NCI-H345 treated with DMSO at 0.1 percent for 48 hours (cell line): ENCODE measurements around the gene EVA1A.
"Not testable (repeated sequence)": the region's sequence is repeated elsewhere in the genome, so short reads cannot be mapped to it uniquely, and the experiment has no call there.

Experiments
- DNase-seq: peaks from one replicate; lab custom pipeline; 2025; ENCODE audit not compliant: unreplicated experiment; lab: John Stamatoyannopoulos, UW

The EVA1A gene

DNA sequence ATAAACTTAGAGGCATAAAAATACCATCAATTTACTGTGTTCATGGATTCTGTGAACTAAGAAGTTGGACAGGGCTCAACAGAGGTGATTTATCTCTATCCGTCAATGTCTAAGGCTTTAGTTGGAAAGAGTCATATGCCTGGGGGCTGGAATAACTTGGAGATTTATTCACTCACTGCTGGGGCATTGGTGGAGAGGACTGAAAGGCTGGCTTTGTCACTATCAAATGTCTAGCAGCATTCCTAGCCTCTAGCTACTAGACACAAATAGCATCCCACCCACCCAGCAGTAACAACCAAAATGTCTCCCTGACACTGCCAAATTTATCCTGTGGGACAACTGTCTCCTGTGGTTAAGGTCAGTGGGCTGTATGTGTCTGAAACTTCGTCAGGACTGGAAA is 71.0 kb downstream of the EVA1A start:
- DNase-seq, result no peak

- DNase-seq, result no peak
These were observed 72.6 kb downstream of the EVA1A start for GRCh38 chr2:75488157-75488556.

DNA sequence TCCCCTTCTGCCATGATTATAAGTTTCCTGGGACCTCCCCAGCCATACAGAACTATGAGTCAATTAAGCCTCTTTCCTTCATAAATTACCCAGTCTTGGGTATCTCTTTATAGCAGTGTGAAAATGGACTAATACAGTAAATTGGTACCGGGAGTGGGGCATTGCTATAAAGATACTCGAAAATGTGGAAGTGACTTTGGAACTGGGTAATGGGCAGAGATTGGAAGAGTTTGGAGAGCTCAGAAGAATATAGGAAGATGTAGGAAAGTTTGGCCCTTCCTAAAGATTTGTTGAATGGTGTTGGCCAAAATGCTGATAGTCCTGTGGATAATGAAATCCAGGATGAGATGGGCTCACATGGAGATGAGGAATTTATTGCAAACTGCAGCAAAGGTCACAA is 74.0 kb downstream of the EVA1A start:
- not testable (repeated sequence) for DNase-seq

DNA sequence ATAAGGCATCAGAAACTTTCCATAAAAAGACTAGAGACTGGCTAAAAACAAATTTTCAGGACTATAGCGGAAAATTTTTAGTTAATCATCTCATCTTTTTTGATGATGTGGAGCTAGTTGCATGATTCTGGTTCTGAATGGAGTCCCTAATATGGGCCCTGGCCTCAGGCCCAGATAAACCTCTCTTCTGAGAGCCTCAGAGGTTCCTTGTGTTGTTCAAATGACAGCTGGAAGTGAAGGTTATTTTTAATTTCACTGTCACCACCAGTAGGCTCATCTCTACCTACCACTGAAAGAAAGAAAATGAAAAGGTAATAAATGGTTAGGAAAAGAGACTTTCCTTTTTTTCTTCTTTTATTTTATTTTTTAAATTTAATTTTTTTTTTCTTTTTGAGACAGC is 75.9 kb downstream of the EVA1A start:
- DNase-seq, result no peak

- DNase-seq, result no peak
These were observed 76.9 kb downstream of the EVA1A start for GRCh38 chr2:75483878-75484277.

DNA sequence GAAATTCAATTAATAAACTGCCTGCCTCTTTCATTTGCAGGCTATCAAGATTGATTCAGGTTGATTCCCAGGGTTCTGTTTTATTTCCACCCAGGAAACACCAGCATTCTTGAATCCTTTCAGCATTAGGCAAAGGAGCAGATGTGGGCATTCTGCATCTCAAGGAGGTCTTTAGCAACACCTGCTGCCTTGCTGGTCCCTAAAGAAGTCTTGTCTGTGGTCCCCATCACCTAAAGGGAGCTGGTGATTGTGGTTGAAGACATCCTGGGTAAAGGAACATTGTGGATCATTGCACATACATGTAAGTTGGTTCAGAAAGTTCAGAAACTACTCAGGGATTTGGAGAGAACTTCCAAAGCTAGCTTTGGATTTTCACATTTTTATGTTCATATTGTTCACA is 78.3 kb downstream of the EVA1A start:
- no peak for DNase-seq

DNA sequence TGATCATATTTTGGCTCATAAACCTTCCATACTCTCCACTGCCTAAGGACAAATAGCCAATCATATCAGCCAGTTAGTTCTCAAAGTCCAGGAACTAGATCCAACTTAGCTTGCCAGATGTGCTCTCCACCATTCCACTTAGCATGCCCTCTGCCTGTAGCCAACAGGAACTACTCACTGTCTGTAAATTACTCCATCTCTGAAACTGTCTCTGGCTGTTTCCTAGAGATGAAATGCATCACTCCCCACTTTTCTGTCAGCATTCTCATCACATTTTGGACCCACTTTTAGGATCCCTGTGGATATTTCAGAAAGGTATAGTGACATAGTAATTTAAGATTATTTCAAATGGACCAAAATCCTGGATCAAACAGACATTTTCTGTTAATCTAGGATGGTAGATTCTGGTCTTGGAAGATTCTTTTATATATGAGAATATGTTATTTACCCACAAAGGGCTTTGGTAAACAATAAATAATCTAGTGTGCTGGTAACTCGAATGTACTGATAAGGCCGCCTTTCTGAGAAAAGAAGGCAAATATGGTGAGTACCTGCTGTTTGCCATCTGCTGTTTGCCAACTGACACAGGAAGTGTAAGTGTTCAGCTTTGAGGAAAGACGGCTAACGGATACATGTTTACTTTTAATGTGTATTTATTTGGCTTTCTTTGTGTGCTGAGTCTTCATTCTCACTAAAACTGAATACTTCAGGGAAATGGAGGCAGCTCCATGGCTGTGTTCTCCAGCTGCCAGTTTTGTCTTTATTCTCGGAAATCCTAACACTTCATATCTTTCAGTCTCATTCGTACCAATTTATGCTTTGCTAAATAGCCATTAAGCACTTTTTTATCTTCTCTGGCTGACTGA is 79.5 kb downstream of the EVA1A start:
- peak; percentile 77 for DNase-seq

- not testable (repeated sequence) for DNase-seq
These were observed 83.0 kb downstream of the EVA1A start for GRCh38 chr2:75477696-75478095.

GRCh38 chr2:75476761-75477160 is 84.0 kb downstream of the EVA1A start:
- no peak for DNase-seq

GRCh38 chr2:75475976-75476375 is 84.8 kb downstream of the EVA1A start:
- no peak for DNase-seq

- no peak for DNase-seq
These were observed 85.7 kb downstream of the EVA1A start for GRCh38 chr2:75475049-75475448.

- DNase-seq, result no peak
These were observed 86.6 kb downstream of the EVA1A start for GRCh38 chr2:75474115-75474514.

- peak; percentile 11 for DNase-seq
These were observed 93.9 kb downstream of the EVA1A start for GRCh38 chr2:75466708-75467311.

DNA sequence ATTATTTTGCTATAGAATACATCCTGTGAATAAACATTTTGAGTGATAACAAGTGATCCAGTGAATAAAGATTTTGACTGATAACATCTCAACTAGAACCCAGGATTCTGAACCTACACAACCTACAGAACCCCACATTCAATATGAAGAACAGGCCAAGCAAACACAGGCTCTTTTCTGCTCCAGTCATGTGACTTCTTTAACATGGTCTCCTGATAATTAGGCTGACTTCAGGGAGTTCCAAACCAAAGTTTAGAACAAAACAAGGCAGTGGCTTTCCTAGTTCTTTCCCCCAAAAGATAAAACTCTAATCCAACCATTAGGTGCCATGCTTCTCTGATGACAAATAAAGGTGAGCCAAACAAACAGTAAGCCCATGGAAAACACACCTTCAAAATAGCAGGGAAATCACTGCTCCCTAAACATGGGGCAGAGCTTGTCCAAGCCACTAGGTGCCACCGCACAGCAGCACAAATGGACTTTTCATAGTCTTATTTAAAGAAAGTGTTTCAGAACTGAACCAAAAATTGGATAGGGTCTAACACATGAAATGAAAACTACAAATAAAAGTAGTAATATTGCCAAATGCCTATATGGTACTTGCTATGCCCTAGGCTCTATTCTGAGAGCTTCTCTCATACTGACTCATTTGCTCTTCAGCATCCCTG is 95.3 kb downstream of the EVA1A start:
- DNase-seq, result peak; percentile 22

- DNase-seq, result no peak
These were observed 96.3 kb downstream of the EVA1A start for GRCh38 chr2:75464348-75464946.

DNA sequence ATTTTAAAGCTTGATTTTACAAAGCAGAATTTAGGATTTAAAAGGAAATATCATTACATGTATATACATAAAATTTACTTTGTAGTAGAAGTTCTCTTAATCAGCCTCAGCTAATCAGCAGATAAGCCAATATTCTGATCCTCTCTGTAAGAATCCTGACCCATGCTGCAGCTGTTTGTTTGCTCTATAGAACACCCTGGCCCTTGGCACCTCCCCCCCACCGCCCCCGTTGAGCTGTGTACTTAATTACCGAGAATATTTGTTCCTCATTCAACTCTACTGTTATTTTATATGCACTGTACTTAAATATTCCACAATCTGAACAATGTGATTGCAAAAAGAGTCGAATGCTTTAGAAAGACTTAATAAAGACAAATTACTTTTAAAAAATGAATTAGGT is 98.0 kb downstream of the EVA1A start:
- DNase-seq, result no peak

DNA sequence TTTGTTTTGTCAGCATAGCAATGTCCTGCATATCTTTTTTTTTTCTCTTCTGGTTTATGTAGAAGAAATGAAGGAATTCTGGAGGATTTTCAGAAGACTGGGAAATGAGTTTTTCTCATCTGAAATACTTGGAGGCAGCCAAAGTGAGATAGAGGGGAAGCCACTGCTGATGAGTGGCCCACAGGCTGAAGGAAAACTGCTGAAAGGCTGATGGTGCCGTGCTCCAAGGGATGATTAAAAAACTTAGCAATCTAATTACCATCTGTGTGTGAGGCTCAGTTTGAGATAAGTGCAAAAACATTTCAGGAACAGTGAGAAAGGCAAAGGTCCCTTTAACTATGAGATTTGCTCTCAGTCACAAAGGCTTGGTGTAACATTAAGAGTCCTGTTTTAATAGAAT is 98.5 kb downstream of the EVA1A start:
- DNase-seq, result no peak

GRCh38 chr2:75460630-75461029 is 100.1 kb downstream of the EVA1A start:
- no peak for DNase-seq

DNA sequence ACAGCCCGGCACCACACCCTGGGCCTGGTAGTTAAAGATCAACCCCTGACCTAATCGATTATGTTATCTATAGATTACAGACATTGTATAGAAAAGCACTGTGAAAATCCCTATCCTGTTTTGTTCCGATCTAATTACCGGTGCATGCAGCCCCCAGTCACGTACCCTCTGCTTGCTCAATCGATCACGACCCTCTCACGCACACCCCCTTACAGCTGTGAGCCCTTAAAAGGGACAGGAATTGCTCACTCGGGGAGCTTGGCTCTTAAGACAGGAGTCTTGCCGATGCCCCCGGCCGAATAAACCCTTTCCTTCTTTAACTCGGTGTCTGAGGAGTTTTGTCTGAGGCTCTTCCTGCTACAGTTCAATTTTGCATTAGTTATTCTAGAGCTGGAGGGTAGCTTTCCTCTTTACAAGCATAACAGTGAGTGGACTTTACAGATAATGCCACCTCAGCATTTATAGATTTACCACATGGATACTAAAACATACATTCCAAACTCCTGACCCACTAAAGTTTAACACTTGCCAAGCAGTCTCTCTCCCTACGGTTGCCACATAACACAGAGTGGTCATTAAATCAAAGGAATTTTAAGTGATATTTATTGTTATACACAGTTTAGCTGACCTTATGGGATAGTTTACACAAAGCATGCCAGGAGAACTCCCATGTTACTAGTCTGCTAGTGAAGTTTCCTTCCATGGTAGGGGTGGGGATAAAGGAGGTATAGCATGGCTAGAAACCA is 101.0 kb downstream of the EVA1A start:
- no peak for DNase-seq

- no peak for DNase-seq
These were observed 102.5 kb downstream of the EVA1A start for GRCh38 chr2:75458201-75458600.

DNA sequence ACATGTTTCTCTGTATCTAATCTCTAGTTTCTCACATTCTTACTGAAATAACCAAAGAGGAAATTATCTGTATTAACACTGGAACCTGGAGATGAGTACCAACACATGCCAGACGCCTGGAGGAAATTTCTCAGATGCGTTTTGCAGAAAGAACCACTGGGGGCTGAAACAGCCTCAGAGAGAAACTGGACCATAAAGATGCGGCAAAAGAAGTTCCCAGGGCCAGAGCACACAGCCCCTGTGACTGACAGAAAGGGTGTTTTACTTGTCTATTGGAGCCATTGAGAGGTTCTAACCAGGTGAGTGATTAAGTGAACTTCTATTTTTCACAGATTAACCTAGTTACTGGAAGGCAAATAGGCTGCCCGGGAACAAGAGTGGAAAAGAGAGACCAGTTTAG is 103.9 kb downstream of the EVA1A start:
- no peak for DNase-seq
